Fibroblast of peridontal ligament (primary cell): Measurements from ENCODE around the gene CH25H.

Experiments
- DNase-seq: peaks from one replicate; pipeline ENCODE4 v3.0.0-alpha.2; 2010; ENCODE audit errors: extremely low read depth

CH25H gene

DNA sequence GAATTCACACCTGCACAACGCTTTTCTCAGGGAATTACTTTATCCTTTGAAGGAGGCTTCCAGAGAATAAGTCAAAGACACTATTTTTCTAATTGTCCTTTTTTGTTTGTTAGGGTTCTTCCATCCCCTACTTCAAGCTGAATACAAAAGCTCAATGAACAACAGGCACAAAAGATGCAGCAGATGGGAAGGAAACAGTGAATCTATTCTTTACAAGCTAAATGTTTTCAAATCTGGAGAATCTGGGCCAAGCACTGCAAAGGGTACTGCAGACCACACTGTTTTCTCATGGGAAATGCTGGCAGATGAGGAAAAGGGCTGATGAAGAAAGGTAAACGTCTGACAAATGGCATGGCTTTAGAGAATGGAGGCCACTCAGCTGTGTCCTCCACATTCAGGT is 25.9 kb upstream of the CH25H start:
- DNase-seq = no peak

GRCh38 chr10:89228962-89229361 is 21.8 kb upstream of the CH25H start:
- no peak for DNase-seq

- DNase-seq = no peak
These were observed 21.0 kb upstream of the CH25H start for GRCh38 chr10:89228146-89228545.

- DNase-seq = no peak
These were observed 19.8 kb upstream of the CH25H start for GRCh38 chr10:89226891-89227290.

GRCh38 chr10:89224739-89225443 is 17.8 kb upstream of the CH25H start:
- DNase-seq = no peak

GRCh38 chr10:89221919-89222318 is 14.8 kb upstream of the CH25H start:
- DNase-seq = peak; percentile 70

DNA sequence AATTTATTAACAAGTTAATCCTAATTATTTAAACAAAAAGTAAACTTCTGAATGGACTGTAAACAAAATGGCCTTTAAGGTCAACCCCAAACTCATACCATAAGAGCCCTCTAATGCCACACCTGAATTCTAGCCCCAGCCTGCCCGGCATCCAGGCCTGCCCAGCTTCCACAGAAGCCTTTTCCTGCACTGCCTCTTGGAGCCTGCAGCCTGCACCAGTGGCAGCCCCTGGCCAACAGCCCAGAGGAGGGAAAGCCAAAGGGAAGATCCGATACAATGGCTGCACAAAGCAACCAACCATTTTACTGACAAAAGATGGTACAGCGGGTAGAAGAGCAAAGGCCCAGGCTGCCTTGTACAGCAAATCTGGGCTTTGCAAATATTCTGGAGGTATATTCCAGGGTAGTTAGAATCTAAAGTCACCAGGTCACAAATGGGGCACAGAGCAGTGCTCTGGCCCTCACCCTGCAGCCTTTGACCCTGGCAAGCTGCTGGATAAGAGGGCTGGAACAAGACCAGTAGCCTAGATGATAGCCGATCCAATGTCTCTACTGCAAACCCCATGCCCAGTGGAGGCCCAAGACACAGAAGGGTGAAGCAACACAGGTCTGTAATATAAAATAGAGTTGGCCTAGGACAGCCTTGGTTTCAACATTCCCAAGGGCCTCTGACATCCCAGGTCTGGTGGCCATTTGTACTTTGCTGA is 12.5 kb upstream of the CH25H start:
- DNase-seq = no peak

- DNase-seq = peak; percentile 85
These were observed 10.2 kb upstream of the CH25H start for GRCh38 chr10:89217057-89217990.

- peak; percentile 48 for DNase-seq
These were observed 8.9 kb upstream of the CH25H start for GRCh38 chr10:89216056-89216455.

DNA sequence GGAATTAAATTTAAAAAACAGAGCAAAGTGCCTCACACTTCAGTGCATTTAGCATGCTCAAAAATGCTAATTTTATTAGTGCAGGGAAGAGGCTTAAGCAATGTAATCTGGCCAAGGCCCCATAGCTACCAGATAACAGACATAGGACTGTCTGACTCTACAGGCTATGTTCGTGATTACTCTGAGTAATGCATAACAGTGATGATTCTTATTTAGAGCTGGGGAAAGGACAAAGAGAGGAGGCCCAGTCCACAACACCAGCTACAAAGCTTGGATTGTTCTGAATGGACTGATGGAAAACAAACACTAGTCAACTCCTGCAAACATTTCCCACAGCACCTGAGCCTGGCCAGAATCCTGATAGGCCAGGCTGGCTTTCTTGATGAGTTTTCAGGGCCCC is 8.4 kb upstream of the CH25H start:
- DNase-seq = no peak

DNA sequence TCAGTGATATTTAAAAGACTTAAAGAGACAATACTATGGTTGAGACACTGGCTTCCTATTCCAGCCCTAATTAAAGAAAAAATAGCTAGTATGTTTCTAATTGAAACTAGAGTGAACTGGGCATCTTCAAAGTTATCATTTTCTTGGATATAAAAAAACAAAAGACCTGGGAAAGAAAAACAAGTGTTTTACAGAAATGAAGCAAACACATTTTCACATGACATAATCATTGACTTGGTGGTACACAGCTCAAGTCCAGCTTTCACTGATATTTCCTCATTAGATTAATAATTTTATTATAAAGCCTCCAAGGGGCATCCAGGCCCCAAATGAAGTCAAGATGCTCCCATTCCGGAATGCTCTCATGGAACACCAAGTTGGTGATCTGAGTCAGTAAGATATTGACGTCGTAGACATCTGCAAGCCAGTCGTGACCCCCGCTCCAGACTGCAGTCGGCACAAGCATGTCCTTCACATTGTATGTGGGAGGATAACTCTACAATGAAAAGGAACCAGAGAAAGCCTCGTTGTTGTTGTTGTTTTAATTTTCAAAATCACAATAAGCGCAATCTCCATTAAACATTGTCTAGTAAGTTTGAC is 7.5 kb upstream of the CH25H start:
- no peak for DNase-seq

DNA sequence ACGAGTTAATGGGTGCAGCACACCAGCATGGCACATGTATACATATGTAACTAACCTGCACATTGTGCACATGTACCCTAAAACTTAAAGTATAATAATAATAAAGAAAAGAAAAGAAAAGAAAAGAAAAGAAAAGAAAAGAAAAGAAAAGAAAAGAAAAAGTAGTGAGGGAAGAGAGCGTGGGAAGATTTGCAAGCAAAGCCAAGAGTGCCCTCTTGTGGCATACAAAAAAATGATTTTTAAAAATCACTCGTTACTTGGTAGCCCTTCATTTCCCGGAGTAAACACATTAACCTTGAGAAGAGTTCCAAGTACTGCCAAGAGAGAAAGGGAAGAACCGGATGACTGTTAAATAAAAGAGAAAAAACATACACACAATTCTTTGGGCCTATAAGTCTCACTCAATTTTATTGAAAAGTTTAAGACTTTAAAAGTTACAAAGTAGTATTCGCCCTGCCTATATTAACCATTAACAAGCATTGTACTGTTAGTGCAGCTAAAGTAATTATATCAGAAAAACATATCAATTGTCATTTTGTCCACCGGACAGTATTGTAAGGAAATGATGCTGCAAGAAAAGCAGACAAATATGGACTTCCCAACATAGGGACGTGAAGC is 6.2 kb upstream of the CH25H start:
- peak; percentile 77 for DNase-seq

GRCh38 chr10:89210794-89211425 is 3.8 kb upstream of the CH25H start:
- no peak for DNase-seq

- DNase-seq = no peak
These were observed 2.6 kb upstream of the CH25H start for GRCh38 chr10:89209718-89210117.

- DNase-seq = no peak
These were observed 859 bp upstream of the CH25H start for GRCh38 chr10:89207801-89208551.

DNA sequence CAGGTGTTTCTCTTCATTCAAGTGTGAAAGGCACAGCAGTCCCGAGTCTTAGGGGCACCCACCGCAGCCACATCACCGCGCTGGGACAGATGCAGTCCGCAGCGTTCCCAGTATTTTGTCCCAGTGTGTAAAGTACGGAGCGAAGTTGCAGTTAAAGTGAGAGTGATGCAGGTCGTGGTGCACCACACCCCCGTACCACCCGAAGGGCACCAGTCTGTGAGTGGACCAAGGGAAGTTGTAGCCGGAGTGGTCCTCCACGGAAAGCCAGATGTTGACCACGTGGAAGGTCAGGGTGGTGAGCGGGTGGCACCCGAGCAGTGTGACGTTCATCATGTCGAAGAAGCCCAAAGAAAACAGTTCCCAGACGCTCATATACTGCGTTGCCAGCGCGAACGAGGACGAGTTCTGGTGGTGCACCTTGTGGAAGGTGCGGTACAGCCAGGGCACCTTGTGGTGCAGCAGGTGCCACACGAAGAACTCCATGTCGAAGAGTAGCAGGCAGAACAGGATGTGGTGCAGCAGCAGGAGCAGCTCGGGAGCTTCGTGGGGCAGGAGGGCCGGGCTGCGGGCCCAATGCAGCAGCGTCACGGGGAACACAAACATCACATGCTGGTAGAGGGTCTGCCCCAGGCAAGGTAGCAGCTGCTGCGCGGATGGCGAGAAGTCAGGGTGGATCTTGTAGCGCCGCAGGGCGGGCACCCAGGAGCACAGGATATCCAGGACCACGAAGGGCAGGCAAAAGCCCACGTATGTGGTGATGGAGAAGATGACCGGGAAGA is 526 bp downstream of the CH25H start:
- no peak for DNase-seq

DNA sequence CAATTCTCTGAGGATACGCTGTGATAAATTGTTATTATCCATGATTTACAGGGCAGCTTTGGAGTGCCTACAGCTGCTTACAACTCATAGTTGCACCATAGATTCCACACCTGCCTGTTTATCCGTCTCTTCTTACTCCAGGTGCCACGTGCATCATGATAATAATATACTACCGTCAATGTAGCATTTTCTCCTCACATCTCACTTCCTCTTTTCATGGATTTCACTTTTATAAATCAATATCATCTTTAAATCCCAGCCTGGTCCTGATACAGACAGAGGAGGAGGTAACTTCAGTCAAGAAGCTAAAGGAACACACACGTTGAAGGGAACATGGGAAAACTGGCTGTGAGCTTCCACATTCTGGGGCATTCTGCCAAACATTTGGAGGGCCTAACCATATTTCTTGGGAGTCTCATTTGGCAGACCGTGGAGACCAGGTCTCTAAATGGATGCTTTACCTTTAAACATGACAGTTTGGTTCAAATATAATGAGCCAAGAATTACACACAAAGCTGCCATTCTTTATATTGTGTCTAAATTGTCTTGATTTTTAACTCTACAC is 2.4 kb downstream of the CH25H start:
- no peak for DNase-seq

DNA sequence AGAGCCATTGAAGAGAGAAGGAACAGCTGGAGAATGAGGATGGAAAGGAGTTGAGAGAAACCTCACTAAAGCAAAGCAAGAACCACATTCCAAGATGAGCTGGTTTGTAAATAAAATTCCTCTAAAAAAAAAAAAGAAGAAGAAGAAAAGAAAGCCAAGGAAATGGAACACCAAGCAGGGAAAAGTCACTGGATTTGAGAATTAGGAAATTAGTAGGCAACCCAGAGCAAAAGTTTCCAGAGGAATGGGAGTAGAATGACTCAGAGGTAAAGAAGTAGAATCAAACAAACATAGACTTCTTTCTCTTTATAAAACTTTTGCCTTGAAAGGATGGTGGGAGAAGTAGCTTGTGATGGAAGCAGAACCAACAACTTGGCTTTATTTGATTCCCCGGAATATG is 3.9 kb downstream of the CH25H start:
- peak; percentile 81 for DNase-seq

- no peak for DNase-seq
These were observed 5.1 kb downstream of the CH25H start for GRCh38 chr10:89202033-89202425.
